Vagina (tissue), 2 donors: Measurements from ENCODE around the gene IL17RE. TPM values are rescaled to one million over a fixed set of nuclear protein-coding genes. Genes with fewer than 3 reads are reported as not detected.

Experiments used
- DNase-seq, 2 donors: peaks; one replicate each; pipeline ENCODE4 v3.0.0-alpha.2; 2017; ENCODE audit errors: extremely low spot score in 2 of 2
- H3K27ac ChIP-seq: fragments of 200-600 bp; sonication (generic); one replicate; pipeline ENCODE4 v1.5.1; 2019
- H3K27me3 ChIP-seq: fragments of 200-600 bp; sonication (generic); one replicate; pipeline ENCODE4 v1.5.1; 2019
- H3K36me3 ChIP-seq, 2 donors: fragments of 200-600 bp; sonication (generic); one replicate each; pipeline ENCODE4 v1.5.1; 2017 to 2019
- H3K4me1 ChIP-seq: fragments of 200-600 bp; sonication (generic); one replicate; pipeline ENCODE4 v1.5.1; 2019
- H3K4me3 ChIP-seq, 2 donors: fragments of 200-600 bp; sonication (generic); 1 replicate in 1 of 2; 2 replicates in 1 of 2; pipeline ENCODE4 v1.5.1; 2016 to 2019
- H3K9me3 ChIP-seq: fragments of 200-600 bp; sonication (generic); one replicate; pipeline ENCODE4 v1.5.1; 2019
- CTCF ChIP-seq, 3 experiments: fragments of 450-650 bp in 2 of 3; fragments of 200-600 bp in 1 of 3; sonication (generic) in 1 of 3; IDR thresholded peaks; one replicate each; pipeline ENCODE4 v1.5.1; 2017 to 2019; ENCODE audit warnings: antibody characterized with exemption in 3 of 3, mild to moderate bottlenecking in 2 of 3, moderate library complexity in 2 of 3
- POLR2A ChIP-seq, 2 donors: fragments of 450-650 bp; IDR thresholded peaks; one replicate each; pipeline ENCODE4 v1.6.1; 2017; ENCODE audit warnings: antibody characterized with exemption in 2 of 2, mild to moderate bottlenecking in 2 of 2, moderate library complexity in 2 of 2
- POLR2AphosphoS5 ChIP-seq, 2 donors: sonication (generic); formaldehyde crosslinking; IDR thresholded peaks; one replicate each; pipeline ENCODE4 v1.9.0; 2017; ENCODE audit warnings: antibody characterized with exemption in 2 of 2, mild to moderate bottlenecking in 2 of 2, low read depth in 1 of 2; ENCODE audit not compliant: insufficient read depth in 1 of 2
- intact Hi-C: fragments of 100-400 bp; cut with DNase I; formaldehyde crosslinking; loops from one replicate; pipeline ENCODE4 v1.15.1; 2023
- total RNA-seq: library from RNA; depleted of rRNA; stranded (reverse); fragments of >200 nt; gene quantifications from one replicate; pipeline ENCODE4 v1.2.3, GENCODE V29; 2016

The IL17RE gene
- total RNA-seq, 1 donor from 2014 or later = 15.2 TPM

GRCh38 chr3:9932843-9933560 lies 30.4 kb downstream of the IL17RE start:
- peak overlapping the region; percentile 75 to 89 for H3K4me3 ChIP-seq
- TF ChIP-seq POLR2AphosphoS5 (IDR thresholded peaks at IDR 0.05; ENCODE audit: insufficient read depth in 1 of 2, low read depth in 1 of 2) (no peak), POLR2A (IDR thresholded peaks at IDR 0.05) (no peak), CTCF (IDR thresholded peaks at IDR 0.05) (peak; percentile 6 to 76 (median 71))
- no peaks in the 10 kb centered on the region for H3K27me3 ChIP-seq
- peaks cover 0 to 29% of the 10 kb centered on the region in 2 donors for H3K36me3 ChIP-seq
- DNase-seq = peak in 1 of 2 donors; percentile 96
- intact Hi-C loops = loop anchor here (2.0 to 10.0 kb wide), 4 partner anchors 16 to 128 kb away; partner anchors contain the start of genes FANCD2, IL17RC and RPUSD3
- H3K9me3 ChIP-seq = no peaks in the 10 kb centered on the region
- H3K4me1 ChIP-seq = peaks cover 43% of the 10 kb centered on the region
- H3K27ac ChIP-seq = peak overlapping the region; percentile 93

GRCh38 chr3:9933561-9934234 lies 31.1 kb downstream of the IL17RE start, which contains the start of gene CRELD1:
CRELD1 (plus strand) TSS chr3:9933834; CDS start chr3:9934439, 605 bp downstream.
- Histone ChIP-seq H3K4me1 (peaks cover 43% of the 10 kb centered on the region), H3K4me3 (peak within 1 kb of the TSS; percentile 75 to 89), H3K36me3 (peaks cover 0 to 33% of the 10 kb centered on the region in 2 donors), H3K27ac (peak within 1 kb of the TSS; percentile 93), H3K27me3 (no peaks in the 10 kb centered on the region), H3K9me3 (no peaks in the 10 kb centered on the region)
- no peak for TF ChIP-seq CTCF (IDR thresholded peaks at IDR 0.05)
- TF ChIP-seq POLR2AphosphoS5 (IDR thresholded peaks at IDR 0.05; ENCODE audit: insufficient read depth in 1 of 2, low read depth in 1 of 2) = peak; percentile 86 to 95
- TF ChIP-seq POLR2A (IDR thresholded peaks at IDR 0.05) = peak in 1 of 2 donors; percentile 88
- intact Hi-C loops = loop anchor here (2.0 to 10.0 kb wide), 4 partner anchors 17 to 129 kb away; partner anchors contain the start of genes FANCD2, IL17RC and RPUSD3
- peak; percentile 97 to 98 for DNase-seq

GRCh38 chr3:9934235-9934621 lies 31.6 kb downstream of the IL17RE start:
- no peak for TF ChIP-seq POLR2AphosphoS5 (IDR thresholded peaks at IDR 0.05; ENCODE audit: insufficient read depth in 1 of 2, low read depth in 1 of 2)
- no peak for TF ChIP-seq POLR2A (IDR thresholded peaks at IDR 0.05)
- no peak for TF ChIP-seq CTCF (IDR thresholded peaks at IDR 0.05)

GRCh38 chr3:9934993-9935392 lies 32.3 kb downstream of the IL17RE start:
- intact Hi-C loops = loop anchor here (5.0 to 10.0 kb wide), 3 partner anchors 92 to 130 kb away; partner anchors contain the start of genes FANCD2 and RPUSD3
- Histone ChIP-seq H3K36me3 (peaks cover 0 to 29% of the 10 kb centered on the region in 2 donors), H3K4me1 (peaks cover 43% of the 10 kb centered on the region), H3K4me3 (peak overlapping the region; percentile 75 to 89), H3K27ac (peak overlapping the region; percentile 93), H3K27me3 (no peaks in the 10 kb centered on the region), H3K9me3 (no peaks in the 10 kb centered on the region)
- no peak for DNase-seq
- TF ChIP-seq POLR2AphosphoS5 (IDR thresholded peaks at IDR 0.05; ENCODE audit: insufficient read depth in 1 of 2, low read depth in 1 of 2) (no peak), POLR2A (IDR thresholded peaks at IDR 0.05) (no peak), CTCF (IDR thresholded peaks at IDR 0.05) (no peak)

More at GRCh38 chr3:9934235-9934621, 31.6 kb downstream of the IL17RE start:
- H3K4me1 ChIP-seq = peaks cover 43% of the 10 kb centered on the region
- peak overlapping the region; percentile 75 to 89 for H3K4me3 ChIP-seq
- H3K27me3 ChIP-seq = no peaks in the 10 kb centered on the region
- intact Hi-C loops = loop anchor here (5.0 to 10.0 kb wide), 3 partner anchors 92 to 129 kb away; partner anchors contain the start of genes FANCD2 and RPUSD3
- H3K9me3 ChIP-seq = no peaks in the 10 kb centered on the region
- H3K36me3 ChIP-seq = peaks cover 0 to 33% of the 10 kb centered on the region in 2 donors
- no peak for DNase-seq
- H3K27ac ChIP-seq = peak overlapping the region; percentile 93
